ENCODE data around the gene GALNS.

- TF ChIP-seq CTCF (IDR thresholded peaks at IDR 0.05) (no peak), POLR2A (IDR thresholded peaks at IDR 0.05) (no peak)
These were observed 52.6 kb downstream of the GALNS start for GRCh38 chr16:88804173-88804551.
